Measurements from ENCODE around the gene KIF26A. TPM values are rescaled to one million over a fixed set of nuclear protein-coding genes. Genes with fewer than 3 reads are reported as not detected.
"Not testable (repeated sequence)": the region's sequence is repeated elsewhere in the genome, so short reads cannot be mapped to it uniquely, and the experiment has no call there.

Gene KIF26A
- total RNA-seq, 4 donors from 2014 or later, result 3.3 to 6.2 (median 4.9) TPM

GRCh38 chr14:104207142-104208014 is 69.0 kb downstream of the KIF26A start:
- 86 to 93% methylated on average over 19 to 21 of the region's 22 CpGs for WGBS, 2 donors
- TF ChIP-seq, protein P1, sequence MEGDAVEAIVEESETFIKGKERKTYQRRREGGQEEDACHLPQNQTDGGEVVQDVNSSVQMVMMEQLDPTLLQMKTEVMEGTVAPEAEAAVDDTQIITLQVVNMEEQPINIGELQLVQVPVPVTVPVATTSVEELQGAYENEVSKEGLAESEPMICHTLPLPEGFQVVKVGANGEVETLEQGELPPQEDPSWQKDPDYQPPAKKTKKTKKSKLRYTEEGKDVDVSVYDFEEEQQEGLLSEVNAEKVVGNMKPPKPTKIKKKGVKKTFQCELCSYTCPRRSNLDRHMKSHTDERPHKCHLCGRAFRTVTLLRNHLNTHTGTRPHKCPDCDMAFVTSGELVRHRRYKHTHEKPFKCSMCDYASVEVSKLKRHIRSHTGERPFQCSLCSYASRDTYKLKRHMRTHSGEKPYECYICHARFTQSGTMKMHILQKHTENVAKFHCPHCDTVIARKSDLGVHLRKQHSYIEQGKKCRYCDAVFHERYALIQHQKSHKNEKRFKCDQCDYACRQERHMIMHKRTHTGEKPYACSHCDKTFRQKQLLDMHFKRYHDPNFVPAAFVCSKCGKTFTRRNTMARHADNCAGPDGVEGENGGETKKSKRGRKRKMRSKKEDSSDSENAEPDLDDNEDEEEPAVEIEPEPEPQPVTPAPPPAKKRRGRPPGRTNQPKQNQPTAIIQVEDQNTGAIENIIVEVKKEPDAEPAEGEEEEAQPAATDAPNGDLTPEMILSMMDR (IDR thresholded peaks at IDR 0.05), result no peak
- no peak for TF ChIP-seq POLR2A (IDR thresholded peaks at IDR 0.05)
- Histone ChIP-seq H3K27me3 (no peaks in the 10 kb centered on the region), H3K4me3 (replicated peaks in 1 of 3) (no peak overlapping the region), H3K9me3 (no peaks in the 10 kb centered on the region), H3K36me3 (no peaks in the 10 kb centered on the region), H3K27ac (no peak overlapping the region), H3K4me1 (peaks cover 0 to 2% of the 10 kb centered on the region in 2 donors)
- intact Hi-C loops (cut with DNase I), result no loop called here
- DNase-seq, result no peak

GRCh38 chr14:104208015-104208295 is 69.6 kb downstream of the KIF26A start:
- H3K4me3 ChIP-seq (replicated peaks in 1 of 3); H3K4me1 ChIP-seq; H3K27ac ChIP-seq; H3K27me3 ChIP-seq; H3K36me3 ChIP-seq; DNase-seq; H3K9me3 ChIP-seq; intact Hi-C loops (cut with DNase I): not testable (repeated sequence)
- 100% methylated on average over 1 of the region's 13 CpGs; no CpG with 5 or more reads in 1 of the 2 donors for WGBS, 2 donors

- WGBS, 2 donors, result 88 to 90% methylated on average over 3 to 16 of the region's 21 CpGs
- DNase-seq, H3K27ac ChIP-seq: not testable (repeated sequence)
Measured at GRCh38 chr14:104208331-104208730, 69.9 kb downstream of the KIF26A start.

GRCh38 chr14:104209071-104209470 is 70.7 kb downstream of the KIF26A start:
- intact Hi-C loops (cut with DNase I); DNase-seq; H3K36me3 ChIP-seq; H3K27me3 ChIP-seq; H3K4me1 ChIP-seq; H3K27ac ChIP-seq; H3K9me3 ChIP-seq; H3K4me3 ChIP-seq (replicated peaks in 1 of 3): not testable (repeated sequence)
- 44% methylated on average over 2 of the region's 15 CpGs; no CpG with 5 or more reads in 1 of the 2 donors for WGBS, 2 donors

More at GRCh38 chr14:104208331-104208730, 69.9 kb downstream of the KIF26A start:
- H3K4me3 ChIP-seq (replicated peaks in 1 of 3); H3K27me3 ChIP-seq; H3K9me3 ChIP-seq; H3K4me1 ChIP-seq; H3K36me3 ChIP-seq; intact Hi-C loops (cut with DNase I): not testable (repeated sequence)

DNA sequence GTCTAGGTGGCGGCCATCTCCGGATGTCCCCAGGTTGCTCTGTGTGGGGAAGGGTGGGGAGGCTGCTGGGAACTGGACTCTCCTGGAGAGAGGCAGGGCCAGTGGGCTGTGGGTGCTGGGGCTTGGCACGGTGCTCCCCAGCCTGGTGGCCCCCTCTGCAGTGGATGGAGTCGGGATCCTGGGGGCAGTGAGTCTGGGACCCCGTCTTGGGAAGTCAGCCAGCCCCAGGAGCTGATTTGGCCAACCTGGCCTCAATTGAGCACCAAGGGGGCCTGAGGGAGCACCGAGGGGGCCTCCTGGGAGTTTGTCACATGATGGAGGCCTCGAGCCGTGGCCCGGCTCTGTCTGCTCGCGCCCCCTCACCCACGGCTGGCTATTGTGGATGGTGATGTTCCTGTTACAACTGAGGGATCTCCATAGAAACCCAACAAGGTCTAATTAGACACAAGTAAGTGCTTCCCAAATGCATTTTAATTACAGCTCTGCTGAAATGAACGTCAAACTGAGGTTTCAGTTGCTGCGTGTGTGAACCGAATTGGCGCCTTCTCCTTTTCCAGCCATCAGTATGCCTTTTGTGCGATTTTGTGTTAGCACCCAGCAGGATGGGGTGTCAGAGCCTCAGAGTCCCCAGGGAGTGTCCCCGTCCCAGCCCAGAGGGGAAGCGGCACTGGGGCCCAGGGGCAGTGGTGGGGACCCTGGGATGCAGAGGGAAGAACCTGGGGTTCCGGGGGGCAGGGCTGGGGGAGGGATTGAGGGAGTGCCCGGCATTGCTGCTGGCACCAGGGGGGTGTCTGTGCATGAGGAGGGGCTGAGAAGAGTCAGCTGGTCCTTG is 71.8 kb downstream of the KIF26A start:
- intact Hi-C loops (cut with DNase I), result no loop called here
- no peak for DNase-seq

DNA sequence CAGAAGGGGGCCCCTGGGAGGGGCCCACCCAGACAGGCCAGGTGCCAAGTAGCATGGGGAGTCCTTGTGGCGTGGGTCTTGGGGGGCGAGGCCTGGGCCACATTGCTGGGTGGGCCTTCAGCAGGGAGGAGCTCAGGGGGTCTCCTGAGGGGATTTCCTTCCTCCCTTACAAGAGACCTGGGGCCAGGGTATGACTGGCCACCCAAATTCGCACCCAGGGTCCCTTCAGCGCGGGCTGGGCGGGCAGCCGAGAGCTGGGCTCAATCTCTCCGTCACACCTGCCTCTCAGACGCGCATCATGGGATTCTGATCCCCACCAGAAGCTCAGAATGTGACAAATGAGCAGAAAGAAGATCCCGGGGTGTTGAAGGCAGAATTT is 72.4 kb downstream of the KIF26A start:
- Histone ChIP-seq H3K9me3 (no peaks in the 10 kb centered on the region), H3K36me3 (no peaks in the 10 kb centered on the region), H3K4me3 (replicated peaks in 1 of 3) (no peak overlapping the region), H3K4me1 (no peaks in the 10 kb centered on the region), H3K27ac (no peak overlapping the region), H3K27me3 (no peaks in the 10 kb centered on the region)
- TF ChIP-seq POLR2A (IDR thresholded peaks at IDR 0.05), result no peak
- TF ChIP-seq, protein P1 (IDR thresholded peaks at IDR 0.05), result no peak
- DNase-seq, result no peak
- intact Hi-C loops (cut with DNase I), result no loop called here
- 67 to 86% methylated on average over 5 to 11 of the region's 11 CpGs for WGBS, 2 donors

More for the DNA sequence above, 71.8 kb downstream of the KIF26A start:
- H3K4me1 ChIP-seq, result no peaks in the 10 kb centered on the region
- H3K9me3 ChIP-seq, result no peaks in the 10 kb centered on the region
- no peak overlapping the region for H3K27ac ChIP-seq
- H3K36me3 ChIP-seq, result no peaks in the 10 kb centered on the region
- H3K4me3 ChIP-seq (replicated peaks in 1 of 3), result no peak overlapping the region
- H3K27me3 ChIP-seq, result no peaks in the 10 kb centered on the region
- 79 to 82% methylated on average over 14 to 15 of the region's 21 CpGs for WGBS, 2 donors
- TF ChIP-seq POLR2A (IDR thresholded peaks at IDR 0.05), result no peak
- TF ChIP-seq, protein P1 (IDR thresholded peaks at IDR 0.05), result no peak
